ENCODE measurements around the gene PIGH.

The PIGH gene

DNA sequence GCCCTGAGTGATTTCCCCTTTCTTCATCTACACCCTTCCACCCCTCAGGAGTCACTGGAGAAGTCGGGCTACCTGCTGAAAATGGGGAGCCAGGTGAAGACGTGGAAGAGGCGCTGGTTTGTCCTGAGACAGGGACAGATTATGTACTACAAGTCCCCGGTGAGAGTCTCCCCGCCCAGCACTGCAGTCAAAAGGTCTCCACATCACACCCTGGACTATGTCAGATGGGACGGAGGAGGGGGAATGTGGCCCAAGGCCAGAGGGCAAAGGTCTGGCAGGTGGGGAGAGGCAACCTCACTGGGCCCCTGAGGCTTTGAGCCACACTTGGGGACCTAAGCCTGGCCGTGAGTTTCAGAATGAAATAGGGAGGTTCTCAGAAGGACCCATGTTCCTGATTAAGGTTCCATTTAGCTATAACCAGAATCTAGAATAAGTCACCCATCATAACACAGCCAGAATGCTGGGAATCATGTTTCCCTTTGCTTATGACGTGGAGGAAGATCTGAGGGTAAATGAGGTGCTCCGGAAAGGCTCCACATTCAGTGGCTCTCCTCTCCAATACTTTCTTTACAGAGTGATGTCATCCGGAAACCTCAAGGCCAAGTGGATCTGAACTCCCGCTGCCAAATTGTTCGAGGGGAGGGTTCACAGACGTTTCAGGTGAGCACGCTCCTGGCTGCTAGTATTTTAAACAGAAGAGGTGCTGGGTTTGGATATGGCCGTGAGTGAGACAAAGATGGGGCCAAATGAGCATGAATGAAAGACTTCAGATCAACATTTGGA, 26.6 kb downstream of the PIGH start:
- DNase-seq, result no peak

DNA sequence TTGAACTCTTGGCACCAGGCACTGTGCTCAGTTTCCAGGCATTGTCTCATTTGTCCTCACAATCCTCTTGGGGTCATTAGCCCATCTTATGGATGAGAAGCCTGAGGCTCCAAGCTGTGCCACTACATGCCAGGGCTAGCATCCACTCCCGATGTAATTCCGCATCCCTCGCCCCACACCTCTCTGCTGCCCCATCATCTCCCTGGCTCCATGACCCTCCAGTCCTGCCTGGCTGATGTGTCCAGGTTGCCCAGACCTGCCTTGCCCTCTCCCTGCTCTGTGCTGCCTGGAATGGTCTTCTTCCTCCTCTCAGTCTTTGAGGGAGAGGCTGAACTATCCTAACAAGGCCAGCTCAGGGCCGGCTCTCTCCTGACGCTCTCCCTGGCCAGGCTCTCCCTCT, 27.5 kb downstream of the PIGH start:
- DNase-seq, result no peak

DNA sequence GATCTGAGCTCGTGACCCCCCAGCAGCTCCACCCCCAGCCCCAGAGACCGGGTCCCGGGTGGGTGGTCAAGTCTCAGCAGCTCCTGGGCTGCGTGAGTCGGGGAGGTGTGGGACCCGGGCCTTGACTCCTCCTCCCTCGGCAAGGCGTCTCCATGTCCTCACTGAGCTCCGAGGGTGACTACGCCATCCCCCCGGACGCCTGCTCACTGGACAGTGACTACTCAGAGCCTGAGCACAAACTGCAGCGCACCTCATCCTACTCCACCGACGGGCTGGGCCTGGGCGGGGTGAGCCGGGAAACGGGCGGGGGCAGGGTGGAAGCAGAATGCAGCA, 28.1 kb downstream of the PIGH start:
- DNase-seq, result no peak

- peak; percentile 63 for DNase-seq
Measured at GRCh38 chr14:67571275-67571990, 28.6 kb downstream of the PIGH start.

- no peak for DNase-seq
Measured at GRCh38 chr14:67570453-67570852, 29.6 kb downstream of the PIGH start.

DNA sequence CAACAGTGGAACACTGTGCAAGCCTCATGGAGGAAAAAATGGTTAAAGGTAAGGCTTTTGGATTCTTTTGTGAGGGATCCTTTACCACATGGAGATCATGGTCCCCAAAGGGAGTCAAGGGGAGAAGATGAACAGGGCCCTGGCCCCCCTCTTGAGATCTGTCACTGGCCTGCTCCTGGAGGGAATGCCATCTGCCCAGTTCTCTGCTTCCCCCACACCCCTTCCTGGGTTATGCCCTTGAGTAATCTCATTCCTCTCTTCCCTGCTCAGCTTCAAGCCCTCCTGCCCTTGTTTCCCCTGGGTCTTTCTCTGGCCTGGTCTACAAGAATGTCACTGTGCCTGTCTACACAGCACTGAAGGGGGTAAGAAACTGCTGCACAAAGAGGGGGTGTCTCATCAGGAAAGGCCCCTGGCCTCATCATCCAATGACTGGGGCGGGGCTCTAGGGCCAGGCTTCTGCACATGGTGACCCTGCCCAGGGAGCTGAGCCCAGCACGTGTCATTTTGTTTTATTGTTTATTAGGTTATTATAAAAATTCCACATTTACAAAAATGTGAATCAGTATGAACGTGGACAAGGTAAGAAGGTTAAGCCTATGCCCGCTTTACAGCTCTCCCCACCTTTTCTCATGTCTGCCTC, 30.3 kb downstream of the PIGH start:
- no peak for DNase-seq

DNA sequence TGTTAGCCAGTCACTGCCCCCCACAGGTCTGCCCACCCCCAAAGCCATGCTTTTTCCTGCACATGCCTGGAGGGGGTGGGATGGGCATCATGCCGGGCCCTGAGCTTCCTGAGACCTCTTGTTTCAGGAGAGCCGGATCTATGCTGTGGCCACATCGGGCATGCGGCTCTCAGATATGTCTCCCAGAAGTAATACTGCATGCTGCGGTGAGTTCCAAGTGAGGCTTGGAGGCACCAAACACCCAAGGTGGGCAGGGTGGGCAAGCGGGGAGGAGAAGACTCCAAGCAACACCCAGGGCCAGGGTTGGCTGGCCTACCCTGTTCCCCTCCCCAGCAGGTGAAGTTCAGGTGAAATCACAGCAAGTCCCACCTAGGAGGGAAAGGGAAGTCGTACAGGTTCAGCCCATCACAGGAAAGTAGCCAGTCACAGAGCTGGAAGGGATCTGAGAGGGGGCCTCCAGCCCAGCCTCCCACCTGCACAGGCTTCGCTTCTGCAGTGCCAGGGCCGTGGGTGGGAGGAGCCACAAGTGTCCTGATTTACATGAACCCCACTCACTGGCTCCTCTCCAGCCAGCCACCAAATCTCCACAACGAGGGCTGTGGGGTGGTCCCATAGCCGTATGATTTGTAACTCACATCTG, 30.9 kb downstream of the PIGH start:
- DNase-seq, result no peak

DNA sequence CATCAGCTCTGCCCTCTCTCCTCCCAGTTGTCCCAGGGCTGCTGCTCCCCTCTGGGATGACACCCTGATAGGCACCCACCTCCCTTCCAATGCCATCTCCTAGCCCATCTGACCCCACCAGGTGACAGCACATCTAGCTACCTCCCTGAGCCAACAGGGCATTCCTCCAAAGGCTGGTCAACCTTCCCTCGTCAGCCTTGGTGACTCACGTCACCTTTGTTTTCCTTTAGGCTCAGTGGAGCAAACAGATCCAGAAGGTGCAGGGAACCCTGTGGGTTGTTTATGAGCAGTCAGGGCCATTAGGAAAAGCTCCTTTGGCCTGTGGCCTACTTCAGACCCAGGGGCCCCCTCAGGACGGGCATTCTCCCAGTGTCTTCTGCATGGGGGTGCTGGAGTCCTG, 32.4 kb downstream of the PIGH start:
- DNase-seq, result no peak

GRCh38 chr14:67566908-67567307, 33.2 kb downstream of the PIGH start:
- DNase-seq, result no peak

GRCh38 chr14:67564236-67564635, 35.8 kb downstream of the PIGH start:
- no peak for DNase-seq

GRCh38 chr14:67562776-67563150, 37.3 kb downstream of the PIGH start:
- no peak for DNase-seq

- no peak for DNase-seq
Measured at GRCh38 chr14:67562025-67562775, 37.9 kb downstream of the PIGH start.

- no peak for DNase-seq
Measured at GRCh38 chr14:67559639-67560038, 40.4 kb downstream of the PIGH start.

GRCh38 chr14:67557656-67558055, 42.4 kb downstream of the PIGH start:
- DNase-seq, result no peak

DNA sequence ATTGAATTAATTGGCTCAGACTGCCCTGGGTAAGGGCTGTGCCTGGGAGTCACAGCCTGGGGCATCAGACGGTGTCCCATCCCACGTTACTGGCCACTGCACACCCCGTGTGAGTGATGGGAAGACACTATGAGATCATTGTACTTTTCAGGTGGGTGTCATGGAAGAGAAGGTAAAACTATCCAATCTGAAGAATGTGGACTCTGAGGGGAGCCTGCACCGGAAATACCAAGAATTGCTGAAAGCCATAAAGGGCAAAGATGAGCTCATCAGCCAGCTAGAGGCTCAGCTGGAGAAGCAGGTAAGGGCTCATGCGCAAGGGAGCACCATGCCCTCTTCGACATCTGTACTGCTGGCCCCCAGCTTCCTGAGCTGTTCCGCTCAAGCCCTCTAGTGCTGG, 43.0 kb downstream of the PIGH start:
- DNase-seq, result no peak

DNA sequence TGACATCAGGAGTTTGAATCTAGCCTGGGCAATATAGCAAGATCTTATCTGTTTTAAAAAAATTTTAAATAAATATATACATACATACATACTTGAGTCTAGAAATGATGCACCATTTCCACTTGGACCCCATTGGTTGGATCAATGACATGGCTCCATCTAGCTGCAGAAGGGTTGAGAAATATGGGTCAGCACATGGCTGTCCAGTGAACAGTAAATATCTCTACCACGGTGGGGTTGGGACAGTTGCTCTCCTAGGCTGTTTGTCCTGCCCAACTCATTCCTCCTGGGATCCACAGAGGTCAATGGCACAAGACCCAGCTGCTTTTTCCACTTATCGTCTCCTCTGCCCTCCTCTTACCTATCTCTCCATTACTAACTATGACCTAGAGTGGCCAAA, 43.4 kb downstream of the PIGH start:
- no peak for DNase-seq

DNA sequence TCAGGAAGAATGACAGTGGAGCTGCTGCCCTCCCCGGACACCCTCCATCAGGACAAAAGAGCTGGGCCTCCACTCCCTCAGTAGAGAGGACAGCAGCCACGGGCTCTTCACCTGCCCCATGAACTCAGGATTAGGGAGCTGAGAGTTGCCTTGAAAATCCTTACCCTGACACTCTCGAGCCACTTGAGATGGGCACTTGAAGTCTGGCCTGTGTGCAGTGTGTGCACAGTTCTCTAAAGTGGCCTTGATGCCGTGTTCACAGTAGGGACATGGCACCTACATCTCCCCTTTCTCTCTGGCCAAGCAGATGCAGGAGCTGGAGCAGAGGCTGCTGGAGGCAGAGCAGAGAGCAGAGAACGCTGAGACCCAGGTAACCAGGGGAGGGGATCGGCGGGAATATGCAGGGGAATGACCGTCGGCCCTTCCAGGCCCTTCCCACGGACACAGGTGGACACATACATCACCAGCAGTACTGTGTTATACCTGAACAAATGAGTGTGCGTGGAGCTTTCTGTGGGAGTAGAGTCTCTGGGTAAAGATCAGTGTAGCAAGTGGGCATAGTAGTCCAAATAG, 44.5 kb downstream of the PIGH start:
- DNase-seq, result no peak

- DNase-seq, result no peak
Measured at GRCh38 chr14:67554341-67554740, 45.7 kb downstream of the PIGH start.

- no peak for DNase-seq
Measured at GRCh38 chr14:67553547-67553946, 46.5 kb downstream of the PIGH start.

DNA sequence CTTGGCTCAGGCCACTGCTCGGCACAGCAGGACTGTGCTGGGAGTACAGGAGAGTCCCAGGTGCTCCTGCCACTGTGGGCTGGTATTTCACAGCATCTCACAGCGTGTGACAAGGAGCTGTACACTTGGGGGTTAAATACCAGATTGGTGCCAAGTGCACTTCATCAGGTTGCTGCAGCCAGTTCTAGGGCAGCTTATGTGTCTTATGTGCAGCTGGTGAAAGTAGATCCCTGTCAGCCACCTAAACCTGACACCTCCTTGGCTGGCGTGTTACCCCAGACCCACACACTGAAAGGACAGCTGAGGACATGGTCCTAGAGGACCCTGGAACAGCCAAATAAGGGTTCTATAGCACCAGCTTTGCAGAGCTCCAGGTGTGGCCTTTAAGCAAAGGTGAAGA, 48.1 kb downstream of the PIGH start:
- no peak for DNase-seq

DNA sequence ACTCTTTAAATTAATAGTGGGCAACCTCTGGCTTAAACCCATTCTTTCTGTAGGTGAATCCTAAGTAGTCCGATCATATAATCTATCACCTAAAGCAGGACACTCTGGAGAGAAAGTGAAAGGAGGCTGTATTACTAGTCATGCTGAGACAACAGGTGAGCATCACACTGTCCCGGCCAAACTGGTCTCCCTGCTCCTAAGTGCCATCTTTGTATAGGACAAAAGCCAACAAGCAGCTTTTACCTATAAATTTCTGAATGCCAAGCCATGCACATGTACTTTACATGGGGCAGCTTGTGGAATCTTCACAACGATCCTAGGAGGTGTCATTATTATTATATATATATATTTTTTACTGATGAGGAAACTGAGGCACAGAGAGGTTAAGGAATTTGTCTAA, 48.9 kb downstream of the PIGH start:
- DNase-seq, result no peak

DNA sequence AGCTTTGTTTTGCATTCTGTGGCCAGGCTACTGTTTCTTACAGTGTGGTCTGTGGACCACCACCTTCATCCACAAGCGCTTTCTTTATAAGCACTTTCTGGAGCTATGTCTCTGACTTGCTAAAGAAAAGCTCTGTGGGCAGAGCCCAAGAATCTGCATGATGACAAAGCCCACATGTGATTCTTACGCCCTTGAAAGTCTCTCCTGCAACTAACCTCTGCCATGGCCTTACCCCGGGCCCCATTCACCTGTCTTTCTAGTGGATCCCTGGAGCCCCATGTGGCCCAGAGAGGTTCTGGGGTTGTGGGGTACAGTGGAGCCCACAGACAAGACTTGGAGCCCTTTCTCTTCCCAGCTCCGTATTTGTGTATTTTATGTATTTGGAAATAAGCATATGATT, 50.3 kb downstream of the PIGH start:
- no peak for DNase-seq

Data from NCI-H1694 treated with DMSO at 0.1 percent for 48 hours (cell line).